Umbilical cord (tissue), 2 donors: ENCODE measurements around the gene HOXC11. TPM values are rescaled to one million over a fixed set of nuclear protein-coding genes. Genes with fewer than 3 reads are reported as not detected.

Experiments
- DNase-seq: peaks from one replicate; pipeline ENCODE4 v3.0.0-alpha.2; 2015; ENCODE audit warnings: low spot score
- total RNA-seq: library from RNA; depleted of rRNA; stranded (reverse); fragments of >200 nt; gene quantifications from one replicate; pipeline ENCODE4 v1.2.3, GENCODE V29; 2014; ENCODE audit warnings: low replicate concordance; ENCODE audit not compliant: insufficient read depth

Gene HOXC11
- total RNA-seq, 1 donor from 2014 or later: 7.7 TPM

GRCh38 chr12:53942467-53942997 lies 30.4 kb upstream of the HOXC11 start:
- no peak for DNase-seq

- DNase-seq: no peak
These were observed 28.7 kb upstream of the HOXC11 start for GRCh38 chr12:53944209-53944608.

GRCh38 chr12:53944907-53945847 lies 27.7 kb upstream of the HOXC11 start:
- DNase-seq: no peak

- no peak for DNase-seq
These were observed 25.2 kb upstream of the HOXC11 start for GRCh38 chr12:53947743-53948142.

- no peak for DNase-seq
These were observed 24.0 kb upstream of the HOXC11 start for GRCh38 chr12:53948650-53949593.

GRCh38 chr12:53949631-53950436 lies 23.1 kb upstream of the HOXC11 start:
- no peak for DNase-seq

GRCh38 chr12:53950437-53950773 lies 22.5 kb upstream of the HOXC11 start:
- DNase-seq: no peak

- DNase-seq: no peak
These were observed 21.9 kb upstream of the HOXC11 start for GRCh38 chr12:53950789-53951576.

GRCh38 chr12:53951577-53952334 lies 21.2 kb upstream of the HOXC11 start:
- DNase-seq: no peak

GRCh38 chr12:53952335-53952694 lies 20.6 kb upstream of the HOXC11 start:
- no peak for DNase-seq

GRCh38 chr12:53952871-53953734 lies 19.8 kb upstream of the HOXC11 start:
- no peak for DNase-seq

- no peak for DNase-seq
These were observed 18.9 kb upstream of the HOXC11 start for GRCh38 chr12:53953831-53954693.

- DNase-seq: no peak
These were observed 18.3 kb upstream of the HOXC11 start, which contains the start of gene HOXC12 for GRCh38 chr12:53954694-53955035. TSS of gene HOXC12 (plus strand) at chr12:53954903. CDS start at chr12:53954930, 27 bp downstream.

- no peak for DNase-seq
These were observed 17.7 kb upstream of the HOXC11 start for GRCh38 chr12:53955036-53955775.

- DNase-seq: no peak
These were observed 17.1 kb upstream of the HOXC11 start for GRCh38 chr12:53955776-53956250.

- no peak for DNase-seq
These were observed 16.6 kb upstream of the HOXC11 start for GRCh38 chr12:53956251-53956887.
